CD4-positive, alpha-beta T cell treated with Interleukin-6 for 4 hours (primary cell): ENCODE measurements around the gene CPNE7.
A peak's percentile ranks its signal among the peaks of the same experiment; 100 is the strongest.
"Not testable (repeated sequence)": the region's sequence is repeated elsewhere in the genome, so short reads cannot be mapped to it uniquely, and the experiment has no call there.

Experiments used
- DNase-seq: peaks from one replicate; pipeline ENCODE4 v3.0.0-alpha.2; 2020; ENCODE audit warnings: mixed read lengths

Gene CPNE7

GRCh38 chr16:89586218-89586617 is 10.7 kb downstream of the CPNE7 start:
- no peak for DNase-seq

GRCh38 chr16:89586853-89587252 is 11.3 kb downstream of the CPNE7 start:
- DNase-seq, result no peak

DNA sequence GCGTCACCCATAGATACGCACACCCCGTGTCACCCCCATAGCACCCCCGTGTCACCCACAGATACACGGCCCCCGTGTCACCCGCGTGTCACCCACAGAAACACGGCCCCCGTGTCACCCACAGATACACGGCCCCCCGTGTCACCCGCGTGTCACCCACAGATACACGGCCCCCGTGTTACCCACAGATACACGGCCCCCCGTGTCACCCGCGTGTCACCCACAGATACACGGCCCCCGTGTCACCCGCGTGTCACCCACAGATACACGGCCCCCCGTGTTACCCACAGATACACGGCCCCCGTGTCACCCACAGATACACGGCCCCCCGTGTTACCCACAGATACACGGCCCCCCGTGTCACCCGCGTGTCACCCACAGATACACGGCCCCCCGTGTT is 12.1 kb downstream of the CPNE7 start:
- not testable (repeated sequence) for DNase-seq

- no peak for DNase-seq
Observed at GRCh38 chr16:89588413-89589109, 13.0 kb downstream of the CPNE7 start.

GRCh38 chr16:89589241-89589926 is 13.8 kb downstream of the CPNE7 start:
- no peak for DNase-seq

- DNase-seq, result peak; percentile 61
Observed at GRCh38 chr16:89593841-89594240, 18.3 kb downstream of the CPNE7 start.

DNA sequence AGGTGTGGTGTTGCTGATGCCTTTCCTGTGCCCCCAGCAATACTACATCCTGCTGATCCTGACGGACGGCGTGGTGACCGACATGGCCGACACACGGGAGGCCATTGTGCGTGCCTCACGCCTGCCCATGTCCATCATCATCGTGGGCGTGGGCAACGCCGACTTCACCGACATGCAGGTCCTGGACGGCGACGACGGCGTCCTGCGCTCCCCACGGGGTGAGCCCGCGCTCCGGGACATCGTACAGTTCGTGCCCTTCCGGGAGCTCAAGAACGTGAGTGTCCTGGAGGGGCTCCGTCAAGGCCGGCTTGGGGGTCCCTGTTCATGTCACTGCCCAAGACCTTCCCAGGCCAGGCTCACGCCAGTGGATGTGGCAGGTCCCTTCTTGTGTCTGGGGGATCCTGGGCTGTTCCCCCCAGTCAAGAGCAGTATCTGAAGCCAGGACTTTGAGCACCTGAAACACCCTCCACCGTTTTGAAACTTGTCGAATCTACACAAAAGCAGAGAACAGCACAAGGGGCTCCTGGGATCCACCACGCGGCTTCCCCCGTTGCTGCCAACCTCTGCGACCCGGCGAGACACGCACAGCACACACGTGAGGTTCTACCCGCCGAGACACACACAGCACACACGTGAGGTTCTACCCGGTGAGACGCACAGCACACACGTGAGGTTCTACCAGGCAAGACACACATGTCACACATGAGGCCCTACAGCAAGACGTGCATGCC is 19.9 kb downstream of the CPNE7 start:
- DNase-seq, result no peak

GRCh38 chr16:89596061-89596689 is 20.6 kb downstream of the CPNE7 start:
- DNase-seq, result no peak

- DNase-seq, result no peak
Observed at GRCh38 chr16:89596957-89597649, 21.5 kb downstream of the CPNE7 start.

DNA sequence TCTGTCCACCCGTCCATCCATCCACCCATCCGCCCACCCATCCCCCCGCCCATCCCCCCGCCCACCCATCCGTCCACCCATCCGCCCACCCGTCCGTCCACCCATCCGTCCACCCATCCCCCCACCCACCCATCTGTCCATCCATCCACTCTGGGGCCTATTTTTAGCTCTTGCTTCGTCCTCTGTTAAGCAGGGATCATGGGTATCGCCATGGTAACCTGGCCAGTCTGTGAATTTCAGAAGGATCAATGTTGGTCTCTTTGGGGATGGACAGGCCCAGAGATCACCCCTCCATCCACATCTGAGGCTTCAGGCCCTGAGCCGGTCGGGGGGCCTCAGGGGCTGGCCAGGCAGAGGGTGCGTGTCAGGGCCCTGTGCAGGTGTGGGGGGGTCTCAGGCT is 22.6 kb downstream of the CPNE7 start:
- DNase-seq, result no peak

DNA sequence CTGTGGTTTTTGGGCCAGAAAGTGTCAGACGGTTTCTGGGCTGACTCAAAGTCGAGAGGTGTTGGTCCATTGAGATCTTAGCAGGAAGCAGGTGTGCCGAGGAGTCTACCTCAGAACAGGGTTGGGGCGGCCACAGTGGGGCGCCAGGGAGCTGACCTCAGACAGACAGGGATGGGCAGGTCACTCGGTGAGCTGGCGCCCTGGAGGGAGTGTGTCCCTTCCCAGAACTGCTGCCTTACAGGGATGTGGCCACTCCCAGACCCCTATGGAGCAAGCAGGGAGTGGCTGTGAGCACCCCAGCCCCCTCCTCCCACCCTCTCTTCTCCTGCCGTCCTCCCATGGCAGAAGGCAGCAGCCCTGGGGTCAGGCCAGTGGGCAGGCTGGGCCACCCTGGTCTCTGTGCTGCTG is 23.9 kb downstream of the CPNE7 start:
- DNase-seq, result peak; percentile 45

DNA sequence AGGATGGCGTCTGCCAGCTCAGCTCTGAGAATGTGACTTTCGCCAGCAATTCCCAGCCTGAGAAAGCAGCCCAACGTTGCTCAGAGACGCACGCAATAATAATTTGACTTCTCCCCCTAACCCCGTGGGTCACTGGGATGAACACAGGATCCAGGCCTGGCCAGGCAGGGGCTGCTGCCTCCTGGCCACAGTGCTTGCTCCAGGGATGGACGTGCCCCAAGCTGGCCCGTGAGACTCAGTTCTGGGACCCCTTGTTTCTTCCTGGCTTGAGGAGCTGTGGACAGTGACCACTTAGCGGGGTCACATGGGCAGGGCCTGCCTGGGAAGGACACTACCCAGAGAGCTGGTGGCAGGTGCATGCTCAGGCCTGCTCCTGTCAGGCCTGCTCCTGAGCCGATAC is 24.3 kb downstream of the CPNE7 start:
- no peak for DNase-seq

GRCh38 chr16:89600427-89600826 is 24.9 kb downstream of the CPNE7 start:
- no peak for DNase-seq

DNA sequence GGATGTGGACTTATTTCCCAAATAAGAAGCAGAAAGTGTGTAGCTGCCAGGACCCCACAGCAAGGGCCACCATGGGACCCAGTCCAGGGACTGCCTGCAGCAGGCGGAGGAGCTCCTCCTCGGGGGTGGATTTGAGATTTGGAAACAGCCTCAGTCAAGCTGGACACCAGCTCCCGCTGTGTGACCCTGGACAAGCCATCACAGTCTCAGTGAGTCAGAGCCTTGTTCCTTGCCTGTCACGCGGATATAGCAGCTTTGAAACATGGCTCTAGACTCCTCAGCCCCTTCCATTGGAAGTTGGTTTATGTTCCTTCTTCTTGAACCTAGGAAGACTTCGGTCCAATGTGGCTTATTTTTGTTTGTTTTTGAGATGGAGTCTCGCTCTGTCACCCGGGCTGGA is 25.4 kb downstream of the CPNE7 start:
- DNase-seq, result no peak

- DNase-seq, result no peak
Observed at GRCh38 chr16:89601906-89602272, 26.3 kb downstream of the CPNE7 start.

- peak; percentile 74 for DNase-seq
Observed at GRCh38 chr16:89602273-89602951, 26.9 kb downstream of the CPNE7 start.

DNA sequence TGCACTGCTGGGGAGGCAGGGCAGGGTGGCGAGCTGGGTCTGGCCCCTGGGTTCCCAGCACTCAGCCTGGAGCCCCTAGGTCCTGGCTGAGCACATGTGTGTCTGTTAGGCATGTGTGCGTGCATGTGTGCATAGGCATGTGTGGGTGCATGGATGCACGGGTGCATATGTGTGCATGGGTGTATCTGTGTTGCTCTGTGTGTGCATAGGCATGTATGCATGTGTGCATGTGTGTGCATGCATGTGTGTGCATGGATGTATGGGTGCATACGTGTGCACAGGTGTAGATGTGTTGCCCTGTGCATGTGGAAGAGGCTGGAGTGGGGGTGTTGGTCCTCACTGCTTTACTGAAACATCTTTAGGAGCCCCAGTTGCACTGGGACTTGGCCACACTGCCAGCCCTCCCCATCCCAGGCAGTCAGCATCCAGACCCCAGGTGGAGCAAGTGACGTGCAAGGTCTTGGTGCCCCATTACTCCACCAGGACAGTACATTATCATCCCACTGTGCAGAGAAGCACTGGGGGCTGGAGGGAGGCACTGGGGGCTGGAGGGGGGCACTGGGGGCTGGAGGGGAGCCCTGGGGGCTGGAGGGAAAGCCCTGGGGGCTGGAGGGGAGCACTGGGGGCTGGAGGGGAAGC is 27.5 kb downstream of the CPNE7 start:
- no peak for DNase-seq

GRCh38 chr16:89604764-89605163 is 29.2 kb downstream of the CPNE7 start:
- DNase-seq, result no peak

GRCh38 chr16:89605186-89605970 is 29.8 kb downstream of the CPNE7 start:
- DNase-seq, result no peak

DNA sequence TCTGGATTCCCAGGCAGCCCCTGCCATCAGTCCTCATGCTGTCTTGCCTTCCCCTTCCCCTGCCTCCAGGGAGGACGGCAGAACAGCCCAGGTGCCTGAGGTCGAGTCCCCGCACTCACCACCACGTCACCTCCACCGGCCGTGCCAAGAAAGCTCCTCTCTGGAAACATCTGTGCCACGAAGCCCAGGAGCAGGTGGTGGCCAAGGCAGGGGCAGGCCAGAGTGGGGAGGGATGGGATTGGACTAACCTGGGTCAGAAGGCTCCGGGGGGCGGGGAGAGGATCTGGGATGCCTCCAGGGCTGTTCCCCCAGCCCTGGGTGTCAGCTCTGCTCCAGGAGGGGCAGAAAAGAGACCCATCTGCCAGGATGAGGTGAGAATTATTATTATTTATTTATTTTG is 30.4 kb downstream of the CPNE7 start:
- DNase-seq, result no peak

GRCh38 chr16:89607453-89607852 is 31.9 kb downstream of the CPNE7 start:
- DNase-seq, result no peak
